K562 (cell line): ENCODE measurements around the gene AGR3. TPM values are rescaled to one million over a fixed set of nuclear protein-coding genes. Genes with fewer than 3 reads are reported as not detected.

Source experiments
- ATAC-seq: fragments of 200-7000 bp; cut with Tn5 transposase; 3 replicates; pipeline ENCODE4 v1.9.1; 2020; ENCODE audit warnings: moderate library complexity
- BruUV-seq: library from RNA; stranded (reverse); fragments of 400-500 nt; replicated peaks from 2 replicates; lab custom pipeline; 2021; lab: Mats Ljungman, UMichigan
- CTCF ChIA-PET: fragments of 300-600 bp; formaldehyde crosslinking; extraction: SDS; loops from one replicate; lab custom pipeline; 2021; ENCODE audit warnings: low intra/inter-chr PET ratio; lab: Yijun Ruan, JAX
- POLR2A ChIA-PET: fragments of 300-600, 350-650 bp; sonication (Branson Sonifier 250); formaldehyde crosslinking; extraction: SDS; loops from one replicate; lab custom pipeline; 2021; ENCODE audit warnings: antibody characterized with exemption, inconsistent platforms; lab: Yijun Ruan, JAX
- DNase-seq, 4 experiments: peaks; one replicate each; pipeline versions ENCODE4 v3.0.0 to v3.0.0-alpha.2; 2011 to 2018; ENCODE audit warnings: low spot score in 3 of 4, mixed read lengths in 3 of 4; ENCODE audit errors: extremely low read depth in 1 of 4
- FAIRE-seq: peaks from 2 replicates; lab custom pipeline; 2011; peaks lifted over from hg19 to GRCh38; lab: Jason Lieb, UNC
- H2AFZ ChIP-seq: 2 replicates; pipeline ENCODE4 v1.6.0; 2011; ENCODE audit warnings: low read depth, low read length, control low read depth, inconsistent platforms
- H3K27ac ChIP-seq: fragments of 200-600 bp; 3 replicates; pipeline ENCODE4 v1.8.0; 2011; ENCODE audit warnings: low read depth, mild to moderate bottlenecking, control low read depth, inconsistent platforms, low read length, moderate library complexity, mixed read lengths; ENCODE audit errors: extremely low read depth
- H3K27me3 ChIP-seq, 2 experiments: fragments of 300-600 bp in 1 of 2; 2 replicates in 1 of 2; 3 replicates in 1 of 2; pipeline versions ENCODE4 v1.6.0 to v1.8.0; 2011; ENCODE audit warnings: inconsistent platforms in 2 of 2, low read length in 2 of 2, mild to moderate bottlenecking in 1 of 2, mixed read lengths in 1 of 2, moderate library complexity in 1 of 2; ENCODE audit not compliant: control insufficient read depth in 2 of 2, insufficient read depth in 2 of 2
- H3K36me3 ChIP-seq: fragments of 300-600 bp; 3 replicates; pipeline ENCODE4 v1.8.0; 2011; ENCODE audit warnings: mild to moderate bottlenecking, low read length, inconsistent platforms; ENCODE audit not compliant: control insufficient read depth, insufficient read depth
- H3K4me1 ChIP-seq, 2 experiments: fragments of 200-600 bp in 1 of 2; replicated peaks in 1 of 2; 2 replicates in 1 of 2; 3 replicates in 1 of 2; pipeline versions ENCODE4 v1.5.1 to v1.8.0; 2011; ENCODE audit warnings: inconsistent platforms in 2 of 2, low read length in 2 of 2, mild to moderate bottlenecking in 1 of 2, mixed read lengths in 1 of 2, moderate library complexity in 1 of 2; ENCODE audit not compliant: control insufficient read depth in 2 of 2, insufficient read depth in 2 of 2
- H3K4me2 ChIP-seq: 2 replicates; pipeline ENCODE4 v1.6.1; 2011; ENCODE audit warnings: low read length, control low read depth, inconsistent platforms, mixed read lengths; ENCODE audit not compliant: insufficient read depth
- H3K4me3 ChIP-seq: fragments of 200-600 bp; sonication (generic), shearing (Covaris generic); 2 replicates; pipeline ENCODE4 v1.5.1; 2016; ENCODE audit warnings: control low read depth, inconsistent platforms
- H3K79me2 ChIP-seq: fragments of 200-600 bp; 3 replicates; pipeline ENCODE4 v1.8.0; 2011; ENCODE audit warnings: low read length, inconsistent platforms; ENCODE audit not compliant: control insufficient read depth, insufficient read depth
- H3K9ac ChIP-seq, 2 experiments: 2 replicates each; pipeline versions ENCODE4 v1.6.0 to v1.6.1; 2011; ENCODE audit warnings: low read depth in 2 of 2, low read length in 2 of 2, control low read depth in 1 of 2, inconsistent platforms in 1 of 2, mild to moderate bottlenecking in 1 of 2, mixed read lengths in 1 of 2; ENCODE audit not compliant: insufficient read depth in 1 of 2
- H3K9me1 ChIP-seq: one replicate; pipeline ENCODE4 v1.6.0; 2011; ENCODE audit warnings: inconsistent platforms, mild to moderate bottlenecking, low read length, moderate library complexity; ENCODE audit not compliant: control insufficient read depth, insufficient read depth
- H3K9me3 ChIP-seq: replicated peaks from 2 replicates; pipeline ENCODE4 v1.5.1; 2011; ENCODE audit warnings: low read depth, low read length, inconsistent platforms; ENCODE audit not compliant: control insufficient read depth, insufficient read depth
- H4K20me1 ChIP-seq: replicated peaks from 2 replicates; pipeline ENCODE4 v1.6.1; 2011; ENCODE audit warnings: low read length, inconsistent platforms, mixed read lengths; ENCODE audit not compliant: control insufficient read depth, insufficient read depth
- ATF4 ChIP-seq: fragments of 450-650 bp; formaldehyde crosslinking; IDR thresholded peaks from 2 replicates; pipeline ENCODE4 v1.4.0; 2022; ENCODE audit warnings: mild to moderate bottlenecking, moderate library complexity
- CBFA2T3 ChIP-seq: fragments of 450-650 bp; IDR thresholded peaks from 2 replicates; pipeline ENCODE4 v1.6.1; 2017
- GABPB2 ChIP-seq: fragments of 250-450 bp; sonication (Bioruptor Pico); conservative IDR thresholded peaks from 2 replicates; pipeline ENCODE4 v1.5.1; 2021; ENCODE audit warnings: mild to moderate bottlenecking
- KAT2B ChIP-seq: IDR thresholded peaks from one replicate; pipeline ENCODE4 v1.6.1; 2012; ENCODE audit warnings: low read depth, mild to moderate bottlenecking, control low read depth, inconsistent platforms, low read length, moderate library complexity
- OTX1 ChIP-seq: fragments of 450-650 bp; formaldehyde crosslinking; IDR thresholded peaks from 2 replicates; pipeline ENCODE4 v1.4.0; 2022; ENCODE audit warnings: mild to moderate bottlenecking
- PML ChIP-seq: IDR thresholded peaks from 2 replicates; pipeline ENCODE4 v1.6.1; 2012; ENCODE audit warnings: low read length, inconsistent platforms
- SMAD3 ChIP-seq: fragments of 450-650 bp; formaldehyde crosslinking; conservative IDR thresholded peaks from 2 replicates; pipeline ENCODE4 v1.4.0; 2020; ENCODE audit warnings: mild to moderate bottlenecking
- SP1 ChIP-seq: sonication (generic); formaldehyde crosslinking; IDR thresholded peaks from 2 replicates; pipeline ENCODE4 v1.8.1; 2022; ENCODE audit warnings: mild to moderate bottlenecking, missing genetic modification reagents
- SRSF9 ChIP-seq: fragments of 200-400 bp; formaldehyde crosslinking; IDR thresholded peaks from 2 replicates; pipeline ENCODE4 v1.6.1; 2017; ENCODE audit warnings: low read depth, low read length, borderline replicate concordance
- WHSC1 ChIP-seq: IDR thresholded peaks from one replicate; pipeline ENCODE4 v1.6.1; 2012; ENCODE audit warnings: low read length, control low read depth, inconsistent platforms
- ZKSCAN8 ChIP-seq: fragments of 200-800 bp; sonication (Bioruptor generic); IDR thresholded peaks from 2 replicates; pipeline ENCODE4 v1.6.1; 2016; ENCODE audit warnings: missing genetic modification characterization, missing compliant biosample characterization
- ZNF12 ChIP-seq: sonication (generic); formaldehyde crosslinking; IDR thresholded peaks from 2 replicates; pipeline ENCODE4 v1.4.0; 2020; ENCODE audit warnings: mild to moderate bottlenecking, missing genetic modification reagents
- ZNF239 ChIP-seq: fragments of 250-450 bp; sonication (Bioruptor Pico); IDR thresholded peaks from 2 replicates; pipeline ENCODE4 v1.4.0; 2020; ENCODE audit warnings: mild to moderate bottlenecking
- ZNF740 ChIP-seq, 3 experiments: fragments of 200-800 bp in 1 of 3; sonication (Bioruptor generic) in 1 of 3; sonication (generic) in 1 of 3; formaldehyde crosslinking in 1 of 3; IDR thresholded peaks; 2 replicates each; pipeline versions ENCODE4 v1.6.1 to v1.8.0; 2016 to 2022; ENCODE audit warnings: mild to moderate bottlenecking in 2 of 3, missing compliant biosample characterization in 2 of 3, missing genetic modification characterization in 2 of 3, missing genetic modification reagents in 1 of 3
- WGBS: fragments of 100-300 bp; shearing (Covaris generic); methylation state at CpG from one replicate; pipeline ENCODE4 v1.1.6; 2016; ENCODE audit warnings: low coverage, mixed read lengths; ENCODE audit not compliant: insufficient coverage; ENCODE audit errors: missing lambda C conversion rate; 5-methylcytosine and 5-hydroxymethylcytosine counted together
- in situ Hi-C: fragments of 300-500 bp; cut with MboI; formaldehyde crosslinking; loops from 4 replicates; pipeline ENCODE4 v1.15.0; 2018; ENCODE audit warnings: inconsistent platforms, mixed read lengths
- intact Hi-C: fragments of 100-400 bp; cut with micrococcal nuclease; formaldehyde crosslinking; loops from 2 replicates; pipeline ENCODE4 v1.14.2; 2022
- polyA plus RNA-seq, 8 experiments: library from polyadenylated mRNA; depleted of rRNA in 4 of 8; stranded (reverse) in 5 of 8; unstranded in 3 of 8; fragments of >200 nt; fragmentation: Nextera tagmentation in 2 of 8; fragmentation: Illumina TruSeq in 1 of 8; extraction: Ambion mirVana in 2 of 8; extraction: Trizol in 1 of 8; gene quantifications; 2 replicates each; pipeline versions ENCODE4 v1.2.1 to v1.2.3, GENCODE V29; 2011 to 2014; ENCODE audit warnings: inconsistent platforms in 1 of 8, missing spikeins in 1 of 8
- total RNA-seq, 7 experiments: library from RNA; depleted of rRNA in 6 of 7; stranded (reverse); fragments of >200 nt in 6 of 7; fragmentation: Illumina TruSeq in 2 of 7; extraction: Trizol in 2 of 7; gene quantifications; 2 replicates each; pipeline versions ENCODE4 v1.2.1 to v1.2.3, GENCODE V29; 2011 to 2021; ENCODE audit warnings: low replicate concordance in 1 of 7

The AGR3 gene
- total and polyA plus RNA-seq, 9 of the 15 experiments (the other 6 are each of a cell fraction or from before 2014, with no cell fraction given) = not detected

- no peak overlapping the region for H3K4me3 ChIP-seq
- POLR2A ChIA-PET = interaction anchor here (0.5 kb wide), 1 partner anchor 36 kb away, joined by 3 read pairs; no protein-coding TSS in a partner anchor
- no peaks in the 10 kb centered on the region for H3K36me3 ChIP-seq
- H3K9me3 ChIP-seq = no peaks in the 10 kb centered on the region
- H2AFZ ChIP-seq = no peak overlapping the region
- no peak overlapping the region for H3K4me2 ChIP-seq
- CTCF ChIA-PET = no interaction called here
- no TSS peak for BruUV-seq
- no peak for ATAC-seq
- H3K27me3 ChIP-seq = no peaks in the 10 kb centered on the region
- no peak overlapping the region for H3K9ac ChIP-seq
- no peak for FAIRE-seq
- intact Hi-C loops = no loop called here
- no peaks in the 10 kb centered on the region for H3K9me1 ChIP-seq
- no peak for DNase-seq
- WGBS = 0% methylated on average over 5 of the region's 5 CpGs
- no peak overlapping the region for H3K27ac ChIP-seq
- H3K4me1 ChIP-seq = no peaks in the 10 kb centered on the region
- no peaks in the 10 kb centered on the region for H4K20me1 ChIP-seq
- no peaks in the 10 kb centered on the region for H3K79me2 ChIP-seq
- in situ Hi-C loops = no loop called here
- no peak for TF ChIP-seq OTX1 (CRISPR knock-in tag)
- TF ChIP-seq SRSF9 = no peak
- no peak for TF ChIP-seq GABPB2 (CRISPR knock-in tag)
- TF ChIP-seq PML = no peak
- no peak for TF ChIP-seq ZKSCAN8 (CRISPR knock-in tag)
- no peak for TF ChIP-seq ZNF12 (CRISPR knock-in tag)
- no peak for TF ChIP-seq ZNF239
- TF ChIP-seq KAT2B = no peak
- no peak for TF ChIP-seq WHSC1
- no peak for TF ChIP-seq SP1 (CRISPR knock-in tag)
- TF ChIP-seq CBFA2T3 = no peak
- TF ChIP-seq ATF4 = no peak
- no peak for TF ChIP-seq SMAD3 (CRISPR knock-in tag)
- TF ChIP-seq ZNF740 (CRISPR knock-in tag; IDR thresholded peaks at IDR 0.05) = no peak
- TF ChIP-seq ZNF740 (tag; IDR thresholded peaks at IDR 0.05) = no peak
Measured at GRCh38 chr7:16889305-16889704, 7.5 kb upstream of the AGR3 start.
